Mesenchymal stem cell (in vitro differentiated cells and primary cell): ENCODE data around the gene ACADVL.
A peak's percentile ranks its signal among the peaks of the same experiment; 100 is the strongest.

ENCODE experiments used
- DNase-seq: peaks from one replicate; pipeline ENCODE4 v3.0.0-alpha.2; 2013
- H2AFZ ChIP-seq: one replicate; pipeline ENCODE4 v1.6.1; 2013; ENCODE audit warnings: low read depth, mild to moderate bottlenecking, control low read depth, inconsistent platforms, low read length, moderate library complexity
- H2AK5ac ChIP-seq: 2 replicates; pipeline ENCODE4 v1.6.1; 2013; ENCODE audit warnings: low read length, moderate library complexity, mild to moderate bottlenecking, inconsistent platforms; ENCODE audit not compliant: severe bottlenecking
- H2BK120ac ChIP-seq: one replicate; pipeline ENCODE4 v1.6.1; 2013; ENCODE audit warnings: low read depth, mild to moderate bottlenecking, inconsistent platforms, low read length, moderate library complexity
- H2BK12ac ChIP-seq, 2 experiments: one replicate each; pipeline ENCODE4 v1.6.1; 2013; ENCODE audit warnings: inconsistent platforms in 2 of 2, low read length in 2 of 2, mild to moderate bottlenecking in 2 of 2, moderate library complexity in 2 of 2, control low read depth in 1 of 2
- H2BK15ac ChIP-seq: one replicate; pipeline ENCODE4 v1.6.1; 2013; ENCODE audit warnings: mild to moderate bottlenecking, low read depth, inconsistent platforms; ENCODE audit not compliant: poor library complexity, severe bottlenecking
- H2BK5ac ChIP-seq: 2 replicates; pipeline ENCODE4 v1.6.1; 2013; ENCODE audit warnings: low read depth, mild to moderate bottlenecking, low read length, control low read depth, inconsistent platforms; ENCODE audit not compliant: poor library complexity, severe bottlenecking
- H3K14ac ChIP-seq, 2 experiments: one replicate each; pipeline ENCODE4 v1.6.1; 2013; ENCODE audit warnings: inconsistent platforms in 2 of 2, low read length in 2 of 2, control low read depth in 1 of 2, mild to moderate bottlenecking in 1 of 2, moderate library complexity in 1 of 2
- H3K18ac ChIP-seq, 2 experiments: one replicate each; pipeline ENCODE4 v1.6.1; 2013; ENCODE audit warnings: inconsistent platforms in 2 of 2, low read length in 2 of 2, control low read depth in 1 of 2, low read depth in 1 of 2, mild to moderate bottlenecking in 1 of 2
- H3K23ac ChIP-seq, 2 experiments: one replicate each; pipeline ENCODE4 v1.6.1; 2013; ENCODE audit warnings: inconsistent platforms in 2 of 2, low read length in 2 of 2, mild to moderate bottlenecking in 2 of 2, moderate library complexity in 2 of 2, control low read depth in 1 of 2
- H3K27ac ChIP-seq: 2 replicates; pipeline ENCODE4 v1.5.1; 2013; ENCODE audit warnings: mild to moderate bottlenecking, moderate library complexity, low read length, control low read depth, inconsistent platforms; ENCODE audit not compliant: poor library complexity, severe bottlenecking
- H3K27me3 ChIP-seq, 2 experiments: 2 replicates each; pipeline versions ENCODE4 v1.6.1 to v1.7.0; 2013; ENCODE audit warnings: low read length in 2 of 2, mild to moderate bottlenecking in 2 of 2, moderate library complexity in 2 of 2, control low read depth in 1 of 2, inconsistent platforms in 1 of 2; ENCODE audit not compliant: control insufficient read depth in 1 of 2, insufficient read depth in 1 of 2
- H3K36me3 ChIP-seq, 2 experiments: 2 replicates each; pipeline versions ENCODE4 v1.6.1 to v1.7.0; 2013; ENCODE audit warnings: low read length in 2 of 2, control low read depth in 1 of 2, inconsistent platforms in 1 of 2, low read depth in 1 of 2, mild to moderate bottlenecking in 1 of 2; ENCODE audit not compliant: insufficient read depth in 2 of 2, control insufficient read depth in 1 of 2
- H3K4ac ChIP-seq, 2 experiments: one replicate each; pipeline ENCODE4 v1.6.1; 2013; ENCODE audit warnings: inconsistent platforms in 2 of 2, low read length in 2 of 2, mild to moderate bottlenecking in 2 of 2, moderate library complexity in 2 of 2, control low read depth in 1 of 2, low read depth in 1 of 2
- H3K4me1 ChIP-seq: 2 replicates; pipeline ENCODE4 v1.6.1; 2013; ENCODE audit warnings: low read depth, low read length, control low read depth; ENCODE audit not compliant: control insufficient read depth, insufficient read depth
- H3K4me2 ChIP-seq: 2 replicates; pipeline ENCODE4 v1.6.1; 2013; ENCODE audit warnings: low read length, mild to moderate bottlenecking, inconsistent platforms; ENCODE audit not compliant: poor library complexity, severe bottlenecking
- H3K4me3 ChIP-seq, 2 experiments: 2 replicates each; pipeline versions ENCODE4 v1.5.1 to v1.7.0; 2013; ENCODE audit warnings: low read length in 2 of 2, mild to moderate bottlenecking in 2 of 2, control low read depth in 1 of 2, low read depth in 1 of 2; ENCODE audit not compliant: insufficient read depth in 1 of 2
- H3K79me1 ChIP-seq: replicated peaks from 2 replicates; pipeline ENCODE4 v1.6.1; 2013; ENCODE audit warnings: mild to moderate bottlenecking, control low read depth, low read length, inconsistent platforms; ENCODE audit not compliant: poor library complexity, severe bottlenecking
- H3K9ac ChIP-seq: 2 replicates; pipeline ENCODE4 v1.7.0; 2013; ENCODE audit warnings: mild to moderate bottlenecking, low read length, moderate library complexity
- H3K9me3 ChIP-seq: 2 replicates; pipeline ENCODE4 v1.7.0; 2013; ENCODE audit warnings: mild to moderate bottlenecking, low read length; ENCODE audit not compliant: control insufficient read depth
- H4K8ac ChIP-seq: one replicate; pipeline ENCODE4 v1.6.1; 2013; ENCODE audit warnings: inconsistent platforms, mild to moderate bottlenecking, low read length, moderate library complexity
- H4K91ac ChIP-seq: one replicate; pipeline ENCODE4 v1.6.1; 2013; ENCODE audit warnings: mild to moderate bottlenecking, low read length, inconsistent platforms
- WGBS: methylation state at CpG from one replicate; pipeline ENCODE4 v1.1.7; 2013; ENCODE audit warnings: mixed read lengths; 5-methylcytosine and 5-hydroxymethylcytosine counted together

ACADVL gene

GRCh38 chr17:7216242-7217112 lies 3.3 kb upstream of the ACADVL start:
- Histone ChIP-seq H3K4me1 (peaks cover 46% of the 10 kb centered on the region), H4K8ac (peak overlapping the region; percentile 56), H2BK15ac (no peak overlapping the region), H3K27ac (peak overlapping the region; percentile 20), H3K4me2 (peak overlapping the region; percentile 92), H4K91ac (peak overlapping the region; percentile 31), H2AFZ (no peak overlapping the region), H2AK5ac (peak overlapping the region; percentile 46), H3K4ac (peak overlapping the region; percentile 31 to 76), H2BK12ac (peak overlapping the region; percentile 11 to 59), H3K9ac (peak overlapping the region; percentile 88), H2BK120ac (peak overlapping the region; percentile 98), H3K14ac (peak overlapping the region in 1 of 2 experiments; percentile 86), H3K9me3 (no peaks in the 10 kb centered on the region), H2BK5ac (no peak overlapping the region), H3K4me3 (peak overlapping the region; percentile 66 to 85), H3K79me1 (peaks cover 16% of the 10 kb centered on the region), H3K23ac (peak overlapping the region in 1 of 2 experiments; percentile 47), H3K27me3 (no peaks in the 10 kb centered on the region), H3K18ac (peak overlapping the region in 1 of 2 experiments; percentile 69), H3K36me3 (peaks cover 5 to 9% of the 10 kb centered on the region in 2 experiments)
- WGBS: 15% methylated on average over 7 of the region's 7 CpGs
- no peak for DNase-seq

GRCh38 chr17:7217113-7217987 lies 2.4 kb upstream of the ACADVL start:
- peak overlapping the region; percentile 92 for H3K4me2 ChIP-seq
- 4% methylated on average over 22 of the region's 32 CpGs for WGBS

GRCh38 chr17:7218166-7218565 lies 1.6 kb upstream of the ACADVL start:
- Histone ChIP-seq H2BK12ac (peak overlapping the region; percentile 18 to 56), H4K91ac (peak overlapping the region; percentile 48), H2AFZ (no peak overlapping the region), H3K36me3 (peaks cover 22 to 25% of the 10 kb centered on the region in 2 experiments), H2BK120ac (peak overlapping the region; percentile 82), H3K27ac (peak overlapping the region; percentile 21), H3K4me1 (peaks cover 59% of the 10 kb centered on the region), H3K9me3 (no peaks in the 10 kb centered on the region), H3K4me3 (peak overlapping the region; percentile 27 to 81), H3K9ac (peak overlapping the region; percentile 94), H2BK15ac (peak overlapping the region; percentile 98), H2AK5ac (peak overlapping the region; percentile 80), H4K8ac (peak overlapping the region; percentile 91), H3K4ac (peak overlapping the region; percentile 29 to 76), H3K18ac (peak overlapping the region; percentile 84 to 86), H3K14ac (peak overlapping the region in 1 of 2 experiments; percentile 12), H3K27me3 (no peaks in the 10 kb centered on the region), H2BK5ac (no peak overlapping the region), H3K4me2 (peak overlapping the region; percentile 73), H3K79me1 (peaks cover 19% of the 10 kb centered on the region), H3K23ac (peak overlapping the region in 1 of 2 experiments; percentile 60)
- WGBS: 86% methylated on average over 6 of the region's 6 CpGs
- no peak for DNase-seq

More at GRCh38 chr17:7217113-7217987, 2.4 kb upstream of the ACADVL start:
- Histone ChIP-seq H4K8ac (peak overlapping the region; percentile 79), H3K4me3 (peak overlapping the region; percentile 66 to 85), H3K9me3 (no peaks in the 10 kb centered on the region), H3K14ac (peak overlapping the region in 1 of 2 experiments; percentile 53), H2AFZ (no peak overlapping the region), H4K91ac (peak overlapping the region; percentile 48), H3K79me1 (peaks cover 17% of the 10 kb centered on the region), H3K23ac (no peak overlapping the region), H3K4me1 (peaks cover 51% of the 10 kb centered on the region), H2BK120ac (peak overlapping the region; percentile 98), H3K4ac (peak overlapping the region; percentile 29 to 76), H2BK5ac (no peak overlapping the region), H2AK5ac (peak overlapping the region; percentile 80), H3K27me3 (no peaks in the 10 kb centered on the region), H3K9ac (peak overlapping the region; percentile 94), H3K27ac (peak overlapping the region; percentile 21), H3K36me3 (peaks cover 14 to 17% of the 10 kb centered on the region in 2 experiments), H2BK15ac (peak overlapping the region; percentile 93), H2BK12ac (peak overlapping the region; percentile 18 to 59), H3K18ac (peak overlapping the region; percentile 37 to 86)
- DNase-seq: peak; percentile 81
